ENCODE measurements around the gene TUT1.
"Not testable (repeated sequence)": the region's sequence is repeated elsewhere in the genome, so short reads cannot be mapped to it uniquely, and the experiment has no call there.

The TUT1 gene

GRCh38 chr11:62577046-62577714 is 14.1 kb downstream of the TUT1 start:
- no peak for DNase-seq

DNA sequence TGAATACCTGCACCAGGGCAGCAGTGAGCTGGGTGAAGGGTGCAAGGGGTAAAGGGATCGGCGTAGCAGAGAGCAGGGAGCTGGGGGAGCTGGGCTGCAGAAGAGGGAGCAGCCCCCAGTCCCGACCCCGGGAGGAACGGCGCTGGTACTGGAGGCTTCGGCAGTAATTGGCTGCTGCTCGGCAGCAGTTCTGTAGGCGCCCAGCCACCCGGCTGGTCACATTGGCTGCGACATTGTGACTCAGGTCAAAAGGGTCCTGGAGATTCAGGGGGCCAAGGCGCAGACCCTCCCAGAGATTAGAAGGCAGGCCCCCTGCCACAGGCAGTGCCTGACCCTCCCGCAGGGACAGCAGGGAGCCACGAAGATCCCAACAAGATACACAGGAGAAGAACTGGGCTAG is 15.5 kb downstream of the TUT1 start:
- DNase-seq, result no peak

- peak; percentile 8 to 33 for DNase-seq
Measured at GRCh38 chr11:62575156-62575555, 16.2 kb downstream of the TUT1 start.

DNA sequence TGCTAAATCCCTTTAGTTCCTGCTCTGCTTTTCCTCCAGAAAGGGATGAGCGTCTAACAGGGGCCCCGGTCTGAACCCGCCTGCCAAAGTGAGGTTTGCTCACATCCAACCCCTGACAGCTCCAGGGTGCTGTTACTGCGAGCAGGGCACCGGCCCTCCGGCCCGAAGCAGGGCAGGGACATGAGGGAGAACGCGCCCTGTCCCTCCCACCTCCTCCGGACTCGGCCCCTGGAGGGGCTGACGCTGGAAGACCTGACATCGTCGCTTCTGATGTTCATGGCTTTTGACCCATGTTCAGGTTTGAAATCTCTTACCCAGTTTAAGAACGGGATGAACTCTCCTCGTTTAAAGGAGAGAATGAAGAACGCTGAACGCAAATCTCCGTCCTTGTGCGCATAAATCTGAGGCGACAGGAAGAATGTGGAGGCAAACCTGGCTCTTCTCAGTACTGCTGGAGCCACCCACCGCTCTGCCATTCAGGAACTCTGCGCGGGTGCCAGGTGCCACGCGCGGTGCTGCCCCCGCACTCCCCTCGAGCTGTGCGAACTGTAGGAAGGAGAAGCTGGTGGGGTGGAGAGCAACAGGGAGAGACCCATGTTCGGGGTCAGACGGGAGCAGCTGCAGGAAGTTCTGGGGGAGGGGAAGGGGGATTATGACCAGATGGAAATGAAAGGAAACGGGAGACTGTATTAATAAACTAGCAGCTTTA is 16.8 kb downstream of the TUT1 start:
- DNase-seq, result no peak

GRCh38 chr11:62573592-62574362 is 17.5 kb downstream of the TUT1 start, which contains the start of gene EEF1G:
TSS of gene EEF1G (minus strand) at chr11:62573891. CDS start at chr11:62573842, 49 bp downstream.
- peak; percentile 99 for DNase-seq

- no peak for DNase-seq
Measured at GRCh38 chr11:62573006-62573591, 18.2 kb downstream of the TUT1 start.

DNA sequence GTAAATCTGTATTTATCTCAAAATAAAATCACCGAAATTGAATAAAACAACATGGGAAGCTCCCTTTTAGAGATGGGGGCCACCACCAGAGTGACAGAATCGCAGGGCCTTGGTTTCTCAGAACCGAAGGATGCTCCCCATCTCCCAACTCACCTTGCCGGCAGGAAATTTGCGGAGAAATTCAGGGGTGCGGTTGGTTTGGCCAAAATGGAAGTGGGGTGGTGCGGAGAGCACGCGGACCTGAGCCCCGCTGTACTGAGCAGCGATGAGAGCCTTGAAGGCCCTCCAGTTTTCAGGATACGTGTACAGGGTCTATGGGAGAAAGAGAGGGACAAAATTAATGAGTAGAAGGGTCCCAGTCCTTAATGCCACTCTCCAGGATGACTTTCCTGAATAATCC is 18.9 kb downstream of the TUT1 start:
- DNase-seq, result no peak

- DNase-seq, result not testable (repeated sequence)
Measured at GRCh38 chr11:62571493-62571892, 19.8 kb downstream of the TUT1 start.

- DNase-seq, result not testable (repeated sequence)
Measured at GRCh38 chr11:62570903-62571302, 20.4 kb downstream of the TUT1 start.

GRCh38 chr11:62569611-62570010 is 21.7 kb downstream of the TUT1 start:
- DNase-seq, result no peak

DNA sequence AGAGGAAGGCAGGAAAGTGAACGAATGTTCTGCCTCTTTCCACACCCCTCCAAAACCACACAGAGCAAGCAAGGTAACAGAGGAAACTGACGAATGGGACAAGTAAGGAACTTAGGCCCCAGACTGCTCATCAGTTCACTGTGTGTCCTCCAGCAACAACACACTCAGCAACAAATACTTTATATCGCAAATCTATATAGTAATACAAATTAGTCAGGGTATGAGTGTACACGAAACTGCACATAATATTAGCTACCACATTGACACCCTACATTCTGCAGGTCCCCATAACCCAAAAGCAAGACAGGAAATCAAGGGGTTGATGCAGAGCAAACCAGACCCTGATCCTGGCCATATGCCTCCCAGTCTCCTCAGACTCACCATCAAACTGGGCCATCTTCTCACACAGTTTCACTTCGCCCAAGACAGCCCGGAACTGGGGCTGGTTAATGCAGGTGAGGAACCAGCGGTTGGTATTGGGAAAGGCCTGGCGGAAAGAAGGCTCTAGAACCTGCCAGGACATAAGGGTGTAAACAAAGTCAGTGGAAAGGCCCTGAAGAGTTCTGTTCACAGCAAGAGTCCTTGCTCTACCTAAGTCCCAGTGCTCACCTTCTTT is 24.2 kb downstream of the TUT1 start:
- no peak for DNase-seq

DNA sequence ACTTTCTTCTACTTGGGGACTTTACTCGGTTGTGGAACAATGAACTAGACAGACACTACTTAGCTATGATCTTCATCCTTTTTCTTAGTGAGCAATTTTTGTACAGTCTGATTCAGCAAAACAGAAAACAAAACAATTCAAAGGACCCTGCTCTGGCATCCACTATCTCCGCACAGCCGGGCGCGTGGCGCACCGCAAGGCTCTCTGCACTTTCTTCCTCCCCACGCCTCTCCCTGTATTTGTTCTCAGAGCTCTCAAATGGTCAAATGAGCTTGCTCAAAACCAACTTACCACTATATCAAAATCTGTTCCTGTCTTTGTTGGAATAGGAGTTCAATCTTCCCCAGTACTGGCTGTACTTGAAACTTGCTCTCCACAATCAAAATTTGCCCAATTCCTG is 25.1 kb downstream of the TUT1 start:
- DNase-seq, result no peak

GRCh38 chr11:62565100-62565802 is 26.1 kb downstream of the TUT1 start:
- no peak for DNase-seq

DNA sequence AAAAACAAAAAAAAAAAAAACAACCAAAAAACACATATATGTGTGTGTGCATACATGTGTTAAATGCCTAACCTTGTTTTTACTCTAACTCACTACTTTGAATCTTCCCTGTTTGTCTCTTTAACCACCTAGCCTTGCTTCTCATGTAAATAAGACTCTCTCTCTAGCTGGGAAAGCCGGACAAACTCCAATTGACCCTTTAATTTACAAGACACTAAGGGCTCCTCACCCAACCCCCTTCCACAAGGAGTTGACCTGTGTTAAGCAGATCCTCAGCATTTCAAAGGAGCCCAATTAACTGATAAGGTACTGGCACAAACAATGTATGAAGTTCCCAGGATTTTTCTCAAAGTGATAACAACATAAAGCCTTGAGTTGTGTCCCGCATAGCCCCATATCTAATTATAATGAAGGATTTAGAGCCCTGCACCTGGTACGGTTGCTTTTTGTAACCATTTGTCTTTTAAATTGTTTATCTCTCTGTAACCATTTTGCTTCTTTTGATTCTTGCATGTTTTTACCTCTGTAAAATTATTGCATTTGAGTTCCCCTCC is 29.6 kb downstream of the TUT1 start:
- DNase-seq, result not testable (repeated sequence)

DNA sequence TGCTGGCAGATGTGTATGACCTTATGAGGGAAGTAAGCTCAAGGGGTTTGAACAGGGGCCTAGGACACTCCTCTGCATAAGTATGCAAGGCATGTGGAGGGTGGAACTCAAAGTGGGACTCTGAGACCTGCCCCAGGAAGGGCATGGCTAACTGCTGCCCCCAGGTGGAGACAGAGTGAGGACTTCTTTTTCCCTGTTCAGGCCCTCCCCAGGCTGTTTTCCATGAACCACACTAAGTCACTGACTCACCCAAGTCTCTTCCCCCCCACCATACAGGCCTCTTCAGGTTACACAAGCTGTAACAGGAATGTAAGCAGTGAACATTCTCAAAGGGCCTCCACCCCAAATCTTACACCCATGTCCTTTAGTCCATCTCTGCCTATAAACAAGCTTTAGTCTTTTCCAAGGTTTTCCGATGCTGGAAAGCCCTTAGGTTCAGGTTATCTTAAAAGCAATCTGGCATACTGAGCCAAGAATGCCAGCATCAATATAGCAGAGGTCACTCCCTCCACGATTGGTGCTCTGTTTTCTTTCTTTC is 30.7 kb downstream of the TUT1 start:
- DNase-seq, result no peak

GRCh38 chr11:62559626-62560025 is 31.7 kb downstream of the TUT1 start:
- not testable (repeated sequence) for DNase-seq

DNA sequence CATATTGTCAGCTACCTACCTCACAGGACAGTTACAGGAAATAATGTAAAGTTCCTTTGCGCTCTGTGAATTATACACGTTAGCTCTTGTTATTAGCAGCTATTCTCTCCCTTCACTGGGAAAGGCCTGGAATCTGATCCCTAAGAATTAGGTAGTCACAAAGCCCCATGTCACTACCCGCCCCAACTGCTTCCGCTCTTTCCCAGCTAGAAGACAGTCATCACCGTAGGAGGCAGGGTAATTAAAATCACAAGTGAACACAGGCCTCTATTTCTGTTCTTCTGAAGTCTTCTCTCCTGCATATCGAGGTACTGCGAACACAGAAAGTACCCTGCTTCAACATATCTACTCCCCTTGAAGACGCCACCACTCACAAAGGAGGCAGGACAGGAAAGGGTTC is 32.1 kb downstream of the TUT1 start:
- DNase-seq, result no peak

DNA sequence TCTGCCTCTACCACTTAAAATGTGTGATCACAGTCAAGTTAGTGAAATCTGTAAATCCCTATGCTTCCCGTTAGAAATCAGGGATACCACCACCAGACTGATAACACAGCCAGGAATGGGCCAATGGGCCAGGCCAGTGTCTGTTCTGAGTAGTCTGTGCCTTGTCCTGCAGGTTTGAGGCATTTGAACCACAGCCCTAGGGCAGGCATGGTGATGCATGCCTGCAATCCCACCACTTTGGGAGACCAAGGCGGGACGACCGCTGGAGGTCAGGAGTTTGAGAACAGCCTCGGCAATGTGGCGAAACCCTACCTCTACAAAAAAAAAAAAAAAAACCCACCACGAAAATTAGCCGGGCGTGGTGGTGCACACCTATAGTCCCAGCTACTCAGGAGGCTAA is 32.7 kb downstream of the TUT1 start:
- no peak for DNase-seq

DNA sequence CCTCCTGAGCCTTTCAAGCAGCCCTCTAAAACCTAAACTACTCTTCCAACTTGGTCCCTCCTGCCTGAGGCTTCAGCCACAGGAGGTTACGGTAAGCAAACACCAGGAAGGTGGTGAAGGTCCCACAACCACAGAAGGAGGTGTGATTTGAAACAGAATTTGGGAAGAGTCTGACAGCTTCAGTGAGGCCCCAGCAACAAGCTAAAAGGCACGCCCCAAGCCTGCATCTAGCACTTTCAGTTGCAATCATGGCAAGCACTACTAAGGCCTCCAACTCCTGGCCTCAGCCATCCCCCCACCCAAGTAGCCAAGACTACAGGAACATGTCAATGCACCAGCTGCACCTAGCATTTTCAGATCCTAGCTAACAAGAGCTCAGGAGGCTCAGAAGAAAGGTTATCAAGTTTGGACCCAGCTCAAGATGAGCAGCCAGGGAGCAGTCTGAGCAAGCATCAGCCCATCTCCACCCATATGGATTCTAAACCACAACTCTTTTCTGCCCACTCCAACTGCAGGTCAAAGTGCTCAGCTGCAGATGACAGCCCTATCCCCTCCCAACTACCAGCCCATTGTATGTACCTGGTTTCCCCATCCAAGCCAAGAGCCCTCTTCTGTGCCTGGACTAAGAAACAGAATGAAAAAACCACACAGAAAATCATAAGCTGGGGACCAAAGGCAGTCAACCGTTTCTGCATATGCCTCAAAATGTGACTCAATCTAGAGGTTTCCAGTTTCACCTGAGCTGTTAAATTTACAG is 34.3 kb downstream of the TUT1 start:
- DNase-seq, result no peak

DNA sequence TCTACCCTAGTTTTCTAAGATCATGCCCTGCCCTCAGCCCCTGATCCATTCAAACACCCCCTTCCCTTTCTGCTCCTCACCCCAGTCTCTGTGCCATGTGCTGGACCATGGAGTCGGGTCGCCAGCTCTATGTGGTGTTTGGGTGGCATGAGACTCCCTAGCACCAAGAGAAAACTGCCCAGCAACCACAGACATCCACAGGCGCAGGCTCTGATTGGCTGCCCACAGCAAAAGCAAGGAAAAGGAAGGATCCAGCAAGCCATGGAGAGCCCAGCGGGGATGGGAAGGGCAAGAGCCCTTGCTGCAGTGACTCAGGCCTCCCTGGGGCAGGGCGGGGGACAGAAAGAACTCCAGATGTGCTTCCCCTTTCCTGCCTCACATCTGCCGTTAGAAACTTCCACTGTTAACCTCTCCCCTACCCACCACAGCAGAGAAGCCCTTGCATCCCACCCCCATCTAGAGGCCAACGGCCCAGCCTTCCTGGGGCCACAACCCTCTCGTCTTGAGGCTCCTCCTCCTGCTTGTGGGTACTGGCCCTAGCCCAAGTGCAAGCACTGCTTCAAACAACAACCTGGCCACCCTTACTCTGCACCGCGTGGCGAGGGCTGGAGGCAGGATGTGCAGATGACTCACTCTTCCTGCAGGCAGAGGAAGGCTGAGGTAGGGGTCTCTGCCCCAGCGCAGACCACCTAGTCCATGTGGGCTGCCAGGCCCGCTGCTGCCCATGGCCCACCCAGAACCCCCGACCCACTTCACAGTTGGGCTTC is 35.0 kb downstream of the TUT1 start:
- peak in 1 of 2 experiments; percentile 45 for DNase-seq
